Measurements from ENCODE around the gene SLIT3.

DNA sequence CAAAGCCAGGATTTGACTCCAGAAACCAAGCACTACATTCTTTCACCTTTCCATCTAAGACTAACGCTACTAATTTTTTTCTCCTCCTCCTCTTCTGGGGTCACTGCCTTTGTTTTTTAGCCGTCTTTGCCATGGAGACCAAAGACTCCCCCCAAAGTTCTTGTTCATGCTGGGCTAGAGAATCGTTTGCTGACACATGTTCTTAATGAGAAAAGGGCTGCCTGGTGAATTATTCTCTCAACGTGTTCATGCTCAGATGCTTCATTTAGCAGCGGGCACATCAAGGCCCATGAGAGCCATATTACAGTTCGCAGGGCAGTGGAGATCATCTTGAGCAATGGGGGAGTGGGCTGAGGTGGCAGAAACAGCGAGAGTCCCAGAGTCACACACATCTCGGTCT lies 134.9 kb downstream of the SLIT3 start:
- TF ChIP-seq CTCF (IDR thresholded peaks at IDR 0.05) (no peak), POLR2A (IDR thresholded peaks at IDR 0.05) (no peak)

Data from stomach (tissue), 4 donors.